CD4-positive, alpha-beta T cell (primary cell): ENCODE results near the gene ERC2. TPM values are rescaled to one million over a fixed set of nuclear protein-coding genes. Genes with fewer than 3 reads are reported as not detected.

Experiments used
- ATAC-seq: fragments of 200-7000 bp; cut with Tn5 transposase; one replicate; pipeline ENCODE4 v1.10.0; 2022; ENCODE audit warnings: mild to moderate bottlenecking; ENCODE audit not compliant: poor library complexity
- CTCF ChIA-PET: fragments of 350-600 bp; sonication (Branson Sonifier 250); formaldehyde crosslinking; loops from one replicate; lab custom pipeline; 2021; ENCODE audit warnings: antibody characterized with exemption, inconsistent platforms; lab: Charles Lee
- POLR2A ChIA-PET: fragments of 350-600 bp; sonication (Branson Sonifier 250); formaldehyde crosslinking; loops from one replicate; lab custom pipeline; 2021; ENCODE audit warnings: antibody characterized with exemption, inconsistent platforms; lab: Charles Lee
- DNase-seq, 14 experiments: peaks; one replicate each; pipeline ENCODE4 v3.0.0-alpha.2; 2013 to 2020; ENCODE audit warnings: mixed read lengths in 2 of 14
- H3K27ac ChIP-seq, 2 donors: one replicate each; pipeline versions ENCODE4 v1.5.1 to v1.7.0; 2013; ENCODE audit warnings: low read length in 2 of 2, low read depth in 1 of 2, mild to moderate bottlenecking in 1 of 2
- H3K27me3 ChIP-seq, 2 experiments: 1 replicate in 1 of 2; 2 replicates in 1 of 2; pipeline versions ENCODE4 v1.6.1 to v1.7.0; 2013; ENCODE audit warnings: low read length in 2 of 2, control low read depth in 1 of 2, mild to moderate bottlenecking in 1 of 2, moderate library complexity in 1 of 2; ENCODE audit not compliant: insufficient read depth in 2 of 2, control insufficient read depth in 1 of 2
- H3K36me3 ChIP-seq: one replicate; pipeline ENCODE4 v1.6.1; 2013; ENCODE audit warnings: low read length, control low read depth; ENCODE audit not compliant: insufficient read depth
- H3K4me1 ChIP-seq: one replicate; pipeline ENCODE4 v1.6.1; 2013; ENCODE audit warnings: low read length, control low read depth; ENCODE audit not compliant: insufficient read depth
- H3K4me3 ChIP-seq: one replicate; pipeline ENCODE4 v1.5.1; 2013; ENCODE audit warnings: mild to moderate bottlenecking, low read length, moderate library complexity
- H3K9me3 ChIP-seq, 2 experiments: 1 replicate in 1 of 2; 2 replicates in 1 of 2; pipeline versions ENCODE4 v1.6.1 to v1.7.0; 2013; ENCODE audit warnings: low read length in 2 of 2, mild to moderate bottlenecking in 2 of 2, control low read depth in 1 of 2, moderate library complexity in 1 of 2; ENCODE audit not compliant: control insufficient read depth in 1 of 2, insufficient read depth in 1 of 2
- H3K27ac Mint-ChIP-seq: one replicate; pipeline ENCODE4 v1.8.0; 2020; ENCODE audit warnings: mixed read lengths
- H3K27me3 Mint-ChIP-seq: one replicate; pipeline ENCODE4 v1.8.0; 2021; ENCODE audit warnings: mixed read lengths
- H3K36me3 Mint-ChIP-seq: one replicate; pipeline ENCODE4 v1.8.0; 2021; ENCODE audit warnings: low read depth, mixed read lengths
- H3K4me1 Mint-ChIP-seq: one replicate; pipeline ENCODE4 v1.8.0; 2021; ENCODE audit warnings: low read depth, mixed read lengths
- H3K4me3 Mint-ChIP-seq: one replicate; pipeline ENCODE4 v1.8.0; 2020; ENCODE audit warnings: mild to moderate bottlenecking, mixed read lengths
- H3K9me3 Mint-ChIP-seq: one replicate; pipeline ENCODE4 v1.8.0; 2020; ENCODE audit warnings: mixed read lengths
- intact Hi-C, 2 experiments: fragments of 100-400 bp; cut with DNase I in 1 of 2; cut with micrococcal nuclease in 1 of 2; formaldehyde crosslinking; loops; one replicate each; pipeline versions ENCODE4 v1.15.1 to v1.9.0; 2023 to 2025; cut with DNase I, micrococcal nuclease
- total RNA-seq, 174 experiments: library from RNA in 2 of 174; stranded (reverse) in 2 of 174; gene quantifications; one replicate each; pipeline ENCODE4 v1.2.3 and lab custom pipeline; 2021 to 2026
- TF ChIP-seq, protein P1 (sequence below): fragments of 200-600 bp; IDR thresholded peaks from one replicate; pipeline ENCODE4 v1.8.0; 2022; ENCODE audit warnings: antibody characterized with exemption, mild to moderate bottlenecking

The ERC2 gene
- total RNA-seq, 2 experiments from 2014 or later = not detected

DNA sequence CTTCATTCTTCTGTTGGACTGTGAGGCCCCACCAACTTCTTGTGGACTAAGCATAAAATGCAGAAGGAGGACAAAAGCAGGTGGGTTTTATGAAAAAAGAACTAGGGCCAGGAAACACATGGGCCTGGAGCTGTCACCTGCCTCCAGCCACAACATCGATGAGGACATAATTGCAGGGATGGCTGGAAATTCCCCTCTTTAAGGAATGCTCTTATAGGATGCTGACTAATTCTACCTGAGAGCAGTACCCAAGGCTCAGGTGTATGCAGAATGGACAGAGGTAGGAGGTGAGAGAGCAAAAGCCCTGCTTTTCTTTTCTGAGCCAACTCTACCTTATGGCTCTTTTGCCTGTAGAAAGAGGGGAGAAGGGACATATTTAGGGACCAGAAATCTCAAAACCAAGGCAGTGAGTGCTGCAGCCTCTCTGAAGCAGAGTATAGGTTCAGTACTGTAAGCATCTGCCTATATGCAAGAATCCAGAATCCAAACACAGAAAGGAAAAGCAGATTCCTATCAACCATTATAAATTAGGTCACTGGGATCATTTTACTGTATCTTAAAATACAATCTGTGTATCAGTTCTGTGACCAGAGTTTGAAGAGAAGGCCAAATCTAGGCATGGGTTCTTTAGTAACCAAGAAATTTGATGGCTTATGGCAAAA is 775.8 kb downstream of the ERC2 start:
- CTCF ChIA-PET = no interaction called here
- POLR2A ChIA-PET = no interaction called here
- H3K4me1 ChIP-seq = no peaks in the 10 kb centered on the region
- no peaks in the 10 kb centered on the region for H3K36me3 ChIP-seq
- no peak overlapping the region for H3K27ac Mint-ChIP-seq
- no peak overlapping the region for H3K4me3 ChIP-seq
- H3K36me3 Mint-ChIP-seq = no peaks in the 10 kb centered on the region
- no peaks in the 10 kb centered on the region for H3K9me3 Mint-ChIP-seq
- H3K4me3 Mint-ChIP-seq = no peak overlapping the region
- intact Hi-C loops = no loop called here
- DNase-seq = no peak
- TF ChIP-seq, protein P1, sequence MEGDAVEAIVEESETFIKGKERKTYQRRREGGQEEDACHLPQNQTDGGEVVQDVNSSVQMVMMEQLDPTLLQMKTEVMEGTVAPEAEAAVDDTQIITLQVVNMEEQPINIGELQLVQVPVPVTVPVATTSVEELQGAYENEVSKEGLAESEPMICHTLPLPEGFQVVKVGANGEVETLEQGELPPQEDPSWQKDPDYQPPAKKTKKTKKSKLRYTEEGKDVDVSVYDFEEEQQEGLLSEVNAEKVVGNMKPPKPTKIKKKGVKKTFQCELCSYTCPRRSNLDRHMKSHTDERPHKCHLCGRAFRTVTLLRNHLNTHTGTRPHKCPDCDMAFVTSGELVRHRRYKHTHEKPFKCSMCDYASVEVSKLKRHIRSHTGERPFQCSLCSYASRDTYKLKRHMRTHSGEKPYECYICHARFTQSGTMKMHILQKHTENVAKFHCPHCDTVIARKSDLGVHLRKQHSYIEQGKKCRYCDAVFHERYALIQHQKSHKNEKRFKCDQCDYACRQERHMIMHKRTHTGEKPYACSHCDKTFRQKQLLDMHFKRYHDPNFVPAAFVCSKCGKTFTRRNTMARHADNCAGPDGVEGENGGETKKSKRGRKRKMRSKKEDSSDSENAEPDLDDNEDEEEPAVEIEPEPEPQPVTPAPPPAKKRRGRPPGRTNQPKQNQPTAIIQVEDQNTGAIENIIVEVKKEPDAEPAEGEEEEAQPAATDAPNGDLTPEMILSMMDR = no peak
- no peak for ATAC-seq
- H3K4me1 Mint-ChIP-seq = no peaks in the 10 kb centered on the region
- H3K27me3 ChIP-seq = no peaks in the 10 kb centered on the region
- H3K27ac ChIP-seq = no peak overlapping the region
- peaks cover 0 to 4% of the 10 kb centered on the region in 2 experiments for H3K9me3 ChIP-seq
- no peaks in the 10 kb centered on the region for H3K27me3 Mint-ChIP-seq

DNA sequence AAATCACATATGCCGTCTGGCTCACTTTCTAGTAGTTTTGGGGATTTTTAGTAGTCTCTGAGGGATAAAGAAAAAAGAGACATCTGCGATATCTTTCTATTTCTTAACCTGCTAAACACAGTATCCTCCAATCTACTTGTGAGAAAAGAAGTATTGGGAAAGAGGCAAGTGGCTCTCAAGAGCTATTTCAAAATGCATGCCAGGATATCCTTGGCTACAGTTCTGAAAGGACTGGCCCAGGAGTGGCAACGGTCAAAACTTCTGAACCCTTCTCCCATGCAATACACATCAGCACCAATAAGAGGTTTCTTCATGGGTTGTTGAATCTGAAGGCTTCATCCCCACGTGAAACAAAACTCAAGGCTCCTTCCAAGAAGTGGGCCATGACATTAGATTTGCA is 777.1 kb downstream of the ERC2 start:
- H3K4me1 ChIP-seq = no peaks in the 10 kb centered on the region
- ATAC-seq = no peak
- H3K36me3 ChIP-seq = no peaks in the 10 kb centered on the region
- Mint-ChIP-seq H3K4me1 (no peaks in the 10 kb centered on the region), H3K27ac (no peak overlapping the region), H3K27me3 (no peaks in the 10 kb centered on the region), H3K36me3 (no peaks in the 10 kb centered on the region), H3K4me3 (no peak overlapping the region), H3K9me3 (no peaks in the 10 kb centered on the region)
- H3K27ac ChIP-seq = no peak overlapping the region
- intact Hi-C loops = no loop called here
- no peaks in the 10 kb centered on the region for H3K27me3 ChIP-seq
- TF ChIP-seq, protein P1 = no peak
- no peak for DNase-seq
- CTCF ChIA-PET = no interaction called here
- H3K9me3 ChIP-seq = peaks cover 0 to 4% of the 10 kb centered on the region in 2 experiments
- H3K4me3 ChIP-seq = no peak overlapping the region
- POLR2A ChIA-PET = no interaction called here

DNA sequence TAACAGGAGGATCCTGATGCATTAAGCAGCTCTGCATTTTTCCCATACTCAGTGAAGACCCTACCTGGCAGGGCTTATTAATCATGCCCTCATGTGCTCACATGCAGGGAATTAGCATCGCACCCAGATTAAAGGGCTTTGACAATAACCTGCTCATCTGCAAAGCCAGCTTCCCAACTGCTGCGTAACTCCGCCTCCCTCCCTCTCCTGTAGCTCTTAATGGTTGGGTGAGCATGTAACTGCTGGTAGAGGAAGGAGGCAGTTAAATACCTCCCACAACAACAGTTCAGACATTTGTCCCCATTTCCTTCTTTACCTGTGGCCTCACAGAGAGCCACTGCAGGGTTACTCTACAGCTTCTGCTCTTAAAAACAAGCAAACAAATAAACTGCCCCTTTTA is 777.5 kb downstream of the ERC2 start:
- no peak for ATAC-seq
- Mint-ChIP-seq H3K4me3 (no peak overlapping the region), H3K27me3 (no peaks in the 10 kb centered on the region), H3K4me1 (no peaks in the 10 kb centered on the region), H3K27ac (no peak overlapping the region), H3K9me3 (no peaks in the 10 kb centered on the region), H3K36me3 (no peaks in the 10 kb centered on the region)
- no peak for DNase-seq
- TF ChIP-seq, protein P1 = no peak
- H3K36me3 ChIP-seq = no peaks in the 10 kb centered on the region
- H3K9me3 ChIP-seq = peaks cover 0 to 4% of the 10 kb centered on the region in 2 experiments
- no peaks in the 10 kb centered on the region for H3K4me1 ChIP-seq
- no peaks in the 10 kb centered on the region for H3K27me3 ChIP-seq
- intact Hi-C loops = no loop called here
- no peak overlapping the region for H3K27ac ChIP-seq
- ChIA-PET CTCF (no interaction called here), POLR2A (no interaction called here)
- no peak overlapping the region for H3K4me3 ChIP-seq
